Gastrocnemius medialis (tissue), 4 donors: ENCODE measurements around the gene POLD2.

ENCODE experiments used
- POLR2A ChIP-seq, 2 donors: fragments of 450-650 bp; IDR thresholded peaks; one replicate each; pipeline ENCODE4 v1.6.1; 2017; ENCODE audit warnings: antibody characterized with exemption in 2 of 2, mild to moderate bottlenecking in 2 of 2, moderate library complexity in 2 of 2
- TF ChIP-seq, protein P1 (sequence below), 5 experiments: fragments of 450-650 bp in 3 of 5; fragments of 200-600 bp in 2 of 5; sonication (generic) in 2 of 5; IDR thresholded peaks in 4 of 5; conservative IDR thresholded peaks in 1 of 5; 1 replicate in 4 of 5; 2 replicates in 1 of 5; pipeline ENCODE4 v1.5.1; 2016 to 2019; ENCODE audit warnings: antibody characterized with exemption in 5 of 5, mild to moderate bottlenecking in 3 of 5, moderate library complexity in 3 of 5

DNA sequence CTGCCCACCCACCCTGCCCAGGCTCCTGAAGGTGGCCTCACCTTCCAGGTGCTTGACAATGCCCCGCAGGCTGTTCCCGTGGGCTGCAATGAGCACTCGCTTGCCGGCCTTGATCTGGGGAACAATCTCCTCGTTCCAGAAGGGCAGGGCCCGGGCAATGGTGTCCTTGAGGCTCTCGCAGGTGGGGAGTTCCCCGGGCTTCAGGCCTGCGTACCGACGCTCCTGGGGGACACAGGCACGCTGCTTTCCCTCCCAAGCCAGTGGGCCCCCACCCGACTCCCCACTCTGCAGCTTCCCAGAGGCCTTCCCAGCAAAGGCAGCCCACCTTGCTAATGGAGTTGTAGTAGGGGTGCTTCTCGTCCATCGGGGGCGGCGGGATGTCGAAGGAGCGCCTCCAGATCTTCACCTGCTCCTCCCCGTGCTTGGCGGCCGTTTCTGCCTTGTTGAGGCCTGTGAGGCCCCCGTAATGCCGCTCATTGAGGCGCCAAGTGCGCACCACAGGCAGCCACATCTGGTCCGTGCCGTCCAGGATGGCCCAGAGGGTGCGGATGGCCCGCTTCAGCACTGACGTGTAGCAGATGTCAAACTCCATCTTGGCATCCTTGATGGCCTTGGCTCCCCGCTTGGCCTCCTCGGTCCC lies 58.4 kb downstream of the POLD2 start:
- TF ChIP-seq, protein P1, sequence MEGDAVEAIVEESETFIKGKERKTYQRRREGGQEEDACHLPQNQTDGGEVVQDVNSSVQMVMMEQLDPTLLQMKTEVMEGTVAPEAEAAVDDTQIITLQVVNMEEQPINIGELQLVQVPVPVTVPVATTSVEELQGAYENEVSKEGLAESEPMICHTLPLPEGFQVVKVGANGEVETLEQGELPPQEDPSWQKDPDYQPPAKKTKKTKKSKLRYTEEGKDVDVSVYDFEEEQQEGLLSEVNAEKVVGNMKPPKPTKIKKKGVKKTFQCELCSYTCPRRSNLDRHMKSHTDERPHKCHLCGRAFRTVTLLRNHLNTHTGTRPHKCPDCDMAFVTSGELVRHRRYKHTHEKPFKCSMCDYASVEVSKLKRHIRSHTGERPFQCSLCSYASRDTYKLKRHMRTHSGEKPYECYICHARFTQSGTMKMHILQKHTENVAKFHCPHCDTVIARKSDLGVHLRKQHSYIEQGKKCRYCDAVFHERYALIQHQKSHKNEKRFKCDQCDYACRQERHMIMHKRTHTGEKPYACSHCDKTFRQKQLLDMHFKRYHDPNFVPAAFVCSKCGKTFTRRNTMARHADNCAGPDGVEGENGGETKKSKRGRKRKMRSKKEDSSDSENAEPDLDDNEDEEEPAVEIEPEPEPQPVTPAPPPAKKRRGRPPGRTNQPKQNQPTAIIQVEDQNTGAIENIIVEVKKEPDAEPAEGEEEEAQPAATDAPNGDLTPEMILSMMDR (IDR thresholded peaks at IDR 0.05 in 4 of 5, conservative IDR thresholded peaks at IDR 0.05 in 1 of 5) = no peak
- no peak for TF ChIP-seq POLR2A (IDR thresholded peaks at IDR 0.05)
